ENCODE data around the gene RFX8. TPM values are rescaled to one million over a fixed set of nuclear protein-coding genes. Genes with fewer than 3 reads are reported as not detected.

Gene RFX8
- total and polyA plus RNA-seq, 9 of the 15 experiments (the other 6 are each of a cell fraction or from before 2014, with no cell fraction given), result not detected

GRCh38 chr2:101466426-101466825, 8.5 kb downstream of the RFX8 start:
- 0% methylated on average over 3 of the region's 3 CpGs for WGBS (ENCODE audit: insufficient coverage, low coverage, missing lambda C conversion rate)
- intact Hi-C loops (cut with micrococcal nuclease) (no loop called here), in situ Hi-C loops (cut with MboI) (no loop called here)
- Histone ChIP-seq H3K27me3 (ENCODE audit: control insufficient read depth in 2 of 2, insufficient read depth in 2 of 2, low read length in 2 of 2) (peaks cover 25 to 63% of the 10 kb centered on the region in 2 experiments), H4K20me1 (replicated peaks; ENCODE audit: control insufficient read depth, insufficient read depth, low read length) (no peaks in the 10 kb centered on the region), H3K27ac (ENCODE audit: extremely low read depth, low read depth, low read length) (no peak overlapping the region), H3K36me3 (ENCODE audit: control insufficient read depth, insufficient read depth, low read length) (no peaks in the 10 kb centered on the region), H3K4me1 (replicated peaks in 1 of 2; ENCODE audit: control insufficient read depth in 2 of 2, insufficient read depth in 2 of 2, low read length in 2 of 2) (no peaks in the 10 kb centered on the region), H3K9me3 (replicated peaks; ENCODE audit: control insufficient read depth, insufficient read depth, low read depth, low read length) (no peaks in the 10 kb centered on the region), H3K4me2 (ENCODE audit: insufficient read depth, low read length) (no peak overlapping the region), H3K4me3 (no peak overlapping the region), H3K79me2 (ENCODE audit: control insufficient read depth, insufficient read depth, low read length) (no peaks in the 10 kb centered on the region), H2AFZ (ENCODE audit: low read depth, low read length) (no peak overlapping the region), H3K9ac (ENCODE audit: insufficient read depth in 1 of 2, low read depth in 2 of 2, low read length in 2 of 2) (no peak overlapping the region), H3K9me1 (ENCODE audit: control insufficient read depth, insufficient read depth, low read length) (no peaks in the 10 kb centered on the region)
- FAIRE-seq (no peak), DNase-seq (ENCODE audit: extremely low read depth in 1 of 4, low spot score in 3 of 4) (no peak), ATAC-seq (no peak)
- POLR2A ChIA-PET, result no interaction called here
- CTCF ChIA-PET (ENCODE audit: low intra/inter-chr PET ratio), result no interaction called here
- BruUV-seq (replicated peaks), result no TSS peak
- TF ChIP-seq ZNF449 (CRISPR knock-in tag; IDR thresholded peaks at IDR 0.05) (no peak), RAD51 (IDR thresholded peaks at IDR 0.05; ENCODE audit: borderline replicate concordance, low read depth) (no peak), ZNF507 (tag; conservative IDR thresholded peaks at IDR 0.05) (no peak), PTRF (tag; IDR thresholded peaks at IDR 0.05) (no peak), KLF13 (tag; IDR thresholded peaks at IDR 0.05; ENCODE audit: borderline replicate concordance, low read depth) (no peak), CEBPB (tag; IDR thresholded peaks at IDR 0.05) (no peak), ZNF347 (CRISPR knock-in tag; IDR thresholded peaks at IDR 0.05; ENCODE audit: low read depth) (no peak), MAX (CRISPR knock-in tag; IDR thresholded peaks at IDR 0.05) (no peak), GABPA (tag; conservative IDR thresholded peaks at IDR 0.05; ENCODE audit: low read depth) (no peak), SIN3B (IDR thresholded peaks at IDR 0.05; ENCODE audit: low read depth) (no peak), TCF7 (IDR thresholded peaks at IDR 0.05; ENCODE audit: borderline replicate concordance) (no peak), THRA (IDR thresholded peaks at IDR 0.05) (no peak), BDP1 (IDR thresholded peaks at IDR 0.05; ENCODE audit: insufficient read depth, insufficient read length) (no peak), ZBTB33 (CRISPR knock-in tag; IDR thresholded peaks at IDR 0.05) (no peak), ZBED1 (IDR thresholded peaks at IDR 0.05) (no peak), ZNF655 (CRISPR knock-in tag; IDR thresholded peaks at IDR 0.05) (no peak)

Data from K562 (cell line).